Coronary artery (tissue), 2 donors: ENCODE data around the gene TNS2.

Experiments
- DNase-seq: peaks from one replicate; pipeline ENCODE4 v3.0.0-alpha.2; 2017; ENCODE audit warnings: low spot score
- H3K27ac ChIP-seq, 2 donors: fragments of 200-600 bp; sonication (generic); one replicate each; pipeline ENCODE4 v1.5.1; 2016 to 2019
- H3K4me3 ChIP-seq: fragments of 200-600 bp; sonication (generic); 2 replicates; pipeline ENCODE4 v1.5.1; 2016; ENCODE audit warnings: mild to moderate bottlenecking, moderate library complexity
- TF ChIP-seq, protein P1 (sequence below): fragments of 200-600 bp; sonication (generic); IDR thresholded peaks from one replicate; pipeline ENCODE4 v1.5.1; 2019; ENCODE audit warnings: antibody characterized with exemption

Gene TNS2

GRCh38 chr12:53050426-53051057, 677 bp downstream of the TNS2 start:
- peak; percentile 81 for DNase-seq
- Histone ChIP-seq H3K4me3 (peak overlapping the region; percentile 85), H3K27ac (peak overlapping the region; percentile 95 to 97)
- TF ChIP-seq, protein P1, sequence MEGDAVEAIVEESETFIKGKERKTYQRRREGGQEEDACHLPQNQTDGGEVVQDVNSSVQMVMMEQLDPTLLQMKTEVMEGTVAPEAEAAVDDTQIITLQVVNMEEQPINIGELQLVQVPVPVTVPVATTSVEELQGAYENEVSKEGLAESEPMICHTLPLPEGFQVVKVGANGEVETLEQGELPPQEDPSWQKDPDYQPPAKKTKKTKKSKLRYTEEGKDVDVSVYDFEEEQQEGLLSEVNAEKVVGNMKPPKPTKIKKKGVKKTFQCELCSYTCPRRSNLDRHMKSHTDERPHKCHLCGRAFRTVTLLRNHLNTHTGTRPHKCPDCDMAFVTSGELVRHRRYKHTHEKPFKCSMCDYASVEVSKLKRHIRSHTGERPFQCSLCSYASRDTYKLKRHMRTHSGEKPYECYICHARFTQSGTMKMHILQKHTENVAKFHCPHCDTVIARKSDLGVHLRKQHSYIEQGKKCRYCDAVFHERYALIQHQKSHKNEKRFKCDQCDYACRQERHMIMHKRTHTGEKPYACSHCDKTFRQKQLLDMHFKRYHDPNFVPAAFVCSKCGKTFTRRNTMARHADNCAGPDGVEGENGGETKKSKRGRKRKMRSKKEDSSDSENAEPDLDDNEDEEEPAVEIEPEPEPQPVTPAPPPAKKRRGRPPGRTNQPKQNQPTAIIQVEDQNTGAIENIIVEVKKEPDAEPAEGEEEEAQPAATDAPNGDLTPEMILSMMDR = no peak

GRCh38 chr12:53051058-53051880, 1.4 kb downstream of the TNS2 start:
- TF ChIP-seq, protein P1 = no peak
- Histone ChIP-seq H3K27ac (peak overlapping the region; percentile 95 to 97), H3K4me3 (peak overlapping the region; percentile 85)
- peak; percentile 91 for DNase-seq

DNA sequence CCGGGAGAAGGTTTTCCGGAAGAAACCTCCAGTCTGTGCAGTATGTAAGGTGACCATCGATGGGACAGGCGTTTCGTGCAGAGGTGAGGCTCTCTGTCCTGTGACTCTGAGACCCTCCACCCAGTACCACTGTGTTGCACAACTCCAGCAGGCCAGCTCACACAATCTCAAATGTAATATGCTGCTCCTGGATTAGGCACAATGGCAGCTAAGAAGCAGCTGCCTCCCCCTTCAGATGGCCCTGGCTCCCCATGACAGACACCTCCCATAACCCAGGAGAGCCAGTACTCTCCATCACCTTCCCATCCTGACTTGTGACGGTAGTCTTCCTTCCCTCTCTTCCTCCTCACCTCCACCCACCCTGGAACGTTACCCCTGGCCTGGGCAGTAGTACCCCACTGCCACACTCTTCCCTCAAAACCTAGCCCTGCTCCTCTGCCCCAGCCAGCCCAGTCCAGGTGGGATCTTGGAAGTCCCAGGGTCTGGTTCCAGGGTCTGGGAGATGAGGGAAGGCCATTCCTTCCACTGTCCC, 2.1 kb downstream of the TNS2 start:
- DNase-seq = no peak
- TF ChIP-seq, protein P1 = no peak
- Histone ChIP-seq H3K27ac (peak overlapping the region; percentile 95 to 97), H3K4me3 (peak overlapping the region; percentile 85)

DNA sequence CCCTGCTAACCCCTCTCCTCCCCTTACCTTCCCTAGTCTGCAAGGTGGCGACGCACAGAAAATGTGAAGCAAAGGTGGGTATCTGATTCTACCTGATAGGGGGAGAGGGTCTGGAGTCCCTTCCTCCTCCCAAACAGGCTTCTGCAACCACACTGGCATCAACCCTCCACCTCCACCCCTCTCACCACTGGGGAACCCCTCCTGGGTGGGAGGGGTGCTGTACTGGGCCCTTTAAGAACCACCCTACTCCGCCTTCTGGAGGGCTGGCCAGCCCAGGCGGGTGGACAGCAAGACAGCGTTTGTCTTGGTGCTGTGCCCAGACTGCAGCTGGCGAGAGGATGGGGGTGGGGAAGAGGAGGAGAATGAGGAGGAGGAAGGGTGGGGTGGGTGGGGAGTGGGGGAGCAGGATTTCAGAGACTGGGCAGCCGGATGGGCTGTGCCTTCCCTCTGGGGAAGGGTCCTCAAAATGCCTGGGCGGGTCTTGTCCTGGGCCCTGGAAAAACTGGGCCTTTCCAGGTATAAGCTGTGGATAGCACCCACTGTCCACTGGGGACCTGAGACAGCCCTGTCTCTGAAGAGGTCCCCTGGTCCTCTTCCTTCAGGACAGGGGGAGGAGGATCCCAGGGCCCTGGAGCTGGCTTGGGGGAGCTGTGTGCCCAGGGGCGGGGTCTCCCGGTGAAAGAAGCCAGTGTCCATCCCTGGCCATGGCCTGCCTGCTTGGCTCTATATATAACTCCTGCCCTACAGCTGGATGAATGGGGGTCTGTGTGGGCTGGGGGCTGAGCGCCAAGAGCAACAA, 2.8 kb downstream of the TNS2 start:
- peak; percentile 94 for DNase-seq
- Histone ChIP-seq H3K27ac (peak overlapping the region; percentile 95 to 97), H3K4me3 (peak overlapping the region; percentile 85)
- TF ChIP-seq, protein P1 = no peak

DNA sequence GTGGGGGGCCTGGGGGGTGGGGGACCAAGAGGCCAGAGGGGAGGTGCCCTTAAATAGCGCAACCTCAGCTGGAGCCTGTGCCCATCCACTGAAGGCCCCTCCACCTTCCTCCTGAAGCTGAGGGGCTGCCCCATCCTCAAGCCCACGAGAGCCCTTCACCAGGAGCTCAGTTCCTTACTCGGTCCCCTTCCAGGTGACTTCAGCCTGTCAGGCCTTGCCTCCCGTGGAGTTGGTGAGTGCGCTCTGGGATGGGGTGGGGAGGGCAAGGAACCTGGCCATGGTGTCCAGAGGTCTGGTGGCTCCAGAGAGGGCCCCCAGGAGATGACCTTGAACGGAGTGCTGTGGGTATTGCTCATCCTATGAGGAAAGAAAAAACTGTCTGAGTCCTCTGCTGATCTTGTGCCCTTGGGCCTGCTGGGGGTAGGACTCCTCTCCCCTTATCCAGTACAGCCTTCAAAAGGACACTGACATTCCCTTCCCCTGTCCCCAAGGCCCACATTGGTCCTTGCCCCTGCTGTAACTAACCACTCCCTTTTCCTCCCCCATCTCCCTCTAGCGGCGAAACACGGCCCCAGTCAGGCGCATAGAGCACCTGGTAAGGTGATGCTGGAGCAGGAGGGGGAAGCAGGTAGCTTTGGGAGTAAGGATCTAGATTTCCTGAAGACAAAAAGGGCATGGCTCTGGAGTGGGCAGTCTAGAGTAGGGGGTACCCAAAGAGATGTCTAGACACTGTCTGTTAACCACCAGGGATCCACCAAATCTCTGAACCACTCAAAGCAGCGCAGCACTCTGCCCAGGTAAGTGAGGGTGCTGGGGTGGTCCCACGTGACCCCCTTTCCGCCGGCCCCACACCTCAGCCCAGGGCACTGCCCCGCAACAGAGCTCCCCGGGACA, 3.6 kb downstream of the TNS2 start:
- peak; percentile 84 for DNase-seq
- TF ChIP-seq, protein P1 = peak; percentile 41

More for the DNA sequence above, 3.6 kb downstream of the TNS2 start:
- Histone ChIP-seq H3K27ac (peak overlapping the region; percentile 95 to 97), H3K4me3 (peak overlapping the region; percentile 85)
